Neuronal stem cell (in vitro differentiated cells): ENCODE results near the gene RNF213.
"Not testable (repeated sequence)": the region's sequence is repeated elsewhere in the genome, so short reads cannot be mapped to it uniquely, and the experiment has no call there.

Source experiments
- DNase-seq: peaks from one replicate; pipeline ENCODE4 v3.0.0-alpha.2; 2013; ENCODE audit warnings: low spot score
- H2AFZ ChIP-seq: one replicate; pipeline ENCODE4 v1.6.1; 2013; ENCODE audit warnings: mild to moderate bottlenecking, low read length, inconsistent platforms
- H2AK5ac ChIP-seq: 2 replicates; pipeline ENCODE4 v1.6.1; 2013; ENCODE audit warnings: low read depth, mild to moderate bottlenecking, inconsistent platforms, low read length, moderate library complexity, mixed read lengths
- H2BK120ac ChIP-seq: 2 replicates; pipeline ENCODE4 v1.6.1; 2013; ENCODE audit warnings: low read depth, mild to moderate bottlenecking, inconsistent platforms, low read length, moderate library complexity, mixed read lengths
- H2BK12ac ChIP-seq: one replicate; pipeline ENCODE4 v1.6.1; 2013; ENCODE audit warnings: low read length, inconsistent platforms
- H2BK15ac ChIP-seq: 2 replicates; pipeline ENCODE4 v1.6.1; 2013; ENCODE audit warnings: mild to moderate bottlenecking, low read length, inconsistent platforms, mixed read lengths
- H2BK5ac ChIP-seq: one replicate; pipeline ENCODE4 v1.6.1; 2013; ENCODE audit warnings: inconsistent platforms, mild to moderate bottlenecking, low read length, moderate library complexity
- H3K14ac ChIP-seq: one replicate; pipeline ENCODE4 v1.6.1; 2013; ENCODE audit warnings: low read length, inconsistent platforms
- H3K18ac ChIP-seq: 2 replicates; pipeline ENCODE4 v1.6.1; 2013; ENCODE audit warnings: low read length, inconsistent platforms
- H3K23ac ChIP-seq: 2 replicates; pipeline ENCODE4 v1.6.1; 2013; ENCODE audit warnings: low read depth, mild to moderate bottlenecking, mixed read lengths, low read length, inconsistent platforms; ENCODE audit not compliant: poor library complexity
- H3K27ac ChIP-seq: replicated peaks from 3 replicates; pipeline ENCODE4 v1.5.1; 2013; ENCODE audit warnings: low read length, inconsistent platforms
- H3K27me3 ChIP-seq, 3 experiments: 2 replicates each; pipeline ENCODE4 v1.6.1; 2013; ENCODE audit warnings: low read length in 3 of 3, mild to moderate bottlenecking in 2 of 3, inconsistent platforms in 1 of 3, low read depth in 1 of 3, mixed read lengths in 1 of 3, moderate library complexity in 1 of 3; ENCODE audit not compliant: control insufficient read depth in 3 of 3, insufficient read depth in 3 of 3
- H3K36me3 ChIP-seq, 2 donors: replicated peaks in 1 of 2; 2 replicates each; pipeline ENCODE4 v1.6.1; 2013; ENCODE audit warnings: low read length in 2 of 2; ENCODE audit not compliant: control insufficient read depth in 2 of 2, insufficient read depth in 2 of 2
- H3K4ac ChIP-seq: 2 replicates; pipeline ENCODE4 v1.6.1; 2013; ENCODE audit warnings: inconsistent platforms, mild to moderate bottlenecking, low read length, moderate library complexity
- H3K4me1 ChIP-seq, 2 donors: 1 replicate in 1 of 2; 2 replicates in 1 of 2; pipeline ENCODE4 v1.6.1; 2013; ENCODE audit warnings: low read length in 2 of 2, low read depth in 1 of 2; ENCODE audit not compliant: control insufficient read depth in 2 of 2, insufficient read depth in 1 of 2
- H3K4me2 ChIP-seq: one replicate; pipeline ENCODE4 v1.6.1; 2013; ENCODE audit warnings: mild to moderate bottlenecking, low read length, inconsistent platforms; ENCODE audit not compliant: insufficient read depth, poor library complexity, severe bottlenecking
- H3K4me3 ChIP-seq, 2 donors: 2 replicates each; pipeline ENCODE4 v1.5.1; 2013; ENCODE audit warnings: low read length in 2 of 2, mild to moderate bottlenecking in 2 of 2, inconsistent platforms in 1 of 2, moderate library complexity in 1 of 2
- H3K79me1 ChIP-seq: one replicate; pipeline ENCODE4 v1.6.1; 2013; ENCODE audit warnings: low read depth, mild to moderate bottlenecking, inconsistent platforms, low read length, moderate library complexity
- H3K9ac ChIP-seq: one replicate; pipeline ENCODE4 v1.6.1; 2013; ENCODE audit warnings: mild to moderate bottlenecking, low read depth, low read length, inconsistent platforms; ENCODE audit not compliant: poor library complexity
- H3K9me3 ChIP-seq, 2 donors: replicated peaks in 1 of 2; 2 replicates each; pipeline versions ENCODE3 to v1.6.1; 2013; ENCODE audit warnings: low read length in 2 of 2, mild to moderate bottlenecking in 2 of 2, inconsistent platforms in 1 of 2, low read depth in 1 of 2, mixed read lengths in 1 of 2, moderate library complexity in 1 of 2; ENCODE audit not compliant: control insufficient read depth in 2 of 2, insufficient read depth in 1 of 2
- H4K8ac ChIP-seq: one replicate; pipeline ENCODE4 v1.6.1; 2013; ENCODE audit warnings: low read depth, mild to moderate bottlenecking, inconsistent platforms, low read length, moderate library complexity
- H4K91ac ChIP-seq: one replicate; pipeline ENCODE4 v1.6.1; 2013; ENCODE audit warnings: low read length, low read depth, mild to moderate bottlenecking, inconsistent platforms; ENCODE audit not compliant: poor library complexity
- WGBS, 2 donors: extraction: QIAGEN DNeasy Blood & Tissue Kit; methylation state at CpG; one replicate each; pipeline ENCODE4 v1.1.7; 2013; ENCODE audit warnings: missing lambda C conversion rate in 2 of 2, mixed read lengths in 1 of 2; ENCODE audit not compliant: insufficient read length in 2 of 2, insufficient replicate concordance in 1 of 2; ENCODE audit errors: extremely low coverage in 2 of 2; 5-methylcytosine and 5-hydroxymethylcytosine counted together

RNF213 gene

GRCh38 chr17:80410441-80411087 is 149.9 kb downstream of the RNF213 start:
- H3K4me2 ChIP-seq, H2BK5ac ChIP-seq, H3K36me3 ChIP-seq, H3K18ac ChIP-seq, H3K9me3 ChIP-seq, H2AK5ac ChIP-seq, H3K14ac ChIP-seq, H2AFZ ChIP-seq, H2BK15ac ChIP-seq, H3K9ac ChIP-seq, H4K8ac ChIP-seq, H2BK120ac ChIP-seq, H3K23ac ChIP-seq, H3K4ac ChIP-seq, H2BK12ac ChIP-seq, H3K4me1 ChIP-seq, H3K79me1 ChIP-seq, DNase-seq, H3K4me3 ChIP-seq, H4K91ac ChIP-seq, H3K27ac ChIP-seq: not testable (repeated sequence)
- H3K27me3 ChIP-seq: peaks cover 0 to 12% (median 0%) of the 10 kb centered on the region in 3 experiments
- whole genome bisulfite sequencing, 2 donors: no CpG with 5 or more reads among the region's 16 CpGs

GRCh38 chr17:80413771-80414507 is 153.3 kb downstream of the RNF213 start:
- no peak overlapping the region for H4K8ac ChIP-seq
- H3K36me3 ChIP-seq: peaks cover 13 to 20% of the 10 kb centered on the region in 2 donors
- no peak for DNase-seq
- H3K14ac ChIP-seq: no peak overlapping the region
- peaks cover 0 to 12% (median 0%) of the 10 kb centered on the region in 3 experiments for H3K27me3 ChIP-seq
- H2AK5ac ChIP-seq: no peak overlapping the region
- H2BK5ac ChIP-seq: no peak overlapping the region
- peaks cover 7% of the 10 kb centered on the region for H3K79me1 ChIP-seq
- no peak overlapping the region for H3K4ac ChIP-seq
- H3K9ac ChIP-seq: no peak overlapping the region
- H3K27ac ChIP-seq: no peak overlapping the region
- H3K4me3 ChIP-seq: peak overlapping the region in 1 of 2 donors; percentile 87
- peaks cover 4 to 7% of the 10 kb centered on the region in 2 donors for H3K4me1 ChIP-seq
- H3K18ac ChIP-seq: no peak overlapping the region
- peak overlapping the region; percentile 99 for H3K4me2 ChIP-seq
- no peak overlapping the region for H4K91ac ChIP-seq
- no peak overlapping the region for H2BK15ac ChIP-seq
- H3K9me3 ChIP-seq: no peaks in the 10 kb centered on the region
- WGBS, 2 donors: no CpG with 5 or more reads among the region's 26 CpGs
- peak overlapping the region; percentile 100 for H2AFZ ChIP-seq
- H2BK120ac ChIP-seq: no peak overlapping the region
- H3K23ac ChIP-seq: no peak overlapping the region
- no peak overlapping the region for H2BK12ac ChIP-seq

- H2BK5ac ChIP-seq: no peak overlapping the region
- H2BK120ac ChIP-seq: no peak overlapping the region
- no CpG with 5 or more reads among the region's 15 CpGs for WGBS, 2 donors
- H2BK15ac ChIP-seq: no peak overlapping the region
- H3K4me2 ChIP-seq: peak overlapping the region; percentile 99
- no peak overlapping the region for H2AK5ac ChIP-seq
- no peak overlapping the region for H4K91ac ChIP-seq
- peak overlapping the region; percentile 87 to 98 for H3K4me3 ChIP-seq
- no peaks in the 10 kb centered on the region for H3K9me3 ChIP-seq
- H3K79me1 ChIP-seq: peaks cover 7% of the 10 kb centered on the region
- no peak overlapping the region for H3K14ac ChIP-seq
- H3K23ac ChIP-seq: peak overlapping the region; percentile 66
- H3K18ac ChIP-seq: no peak overlapping the region
- H3K36me3 ChIP-seq: peaks cover 15 to 24% of the 10 kb centered on the region in 2 donors
- peaks cover 0 to 12% (median 0%) of the 10 kb centered on the region in 3 experiments for H3K27me3 ChIP-seq
- no peak overlapping the region for H4K8ac ChIP-seq
- no peak overlapping the region for H2BK12ac ChIP-seq
- no peak overlapping the region for H3K27ac ChIP-seq
- DNase-seq: no peak
- H3K4ac ChIP-seq: no peak overlapping the region
- peaks cover 4 to 7% of the 10 kb centered on the region in 2 donors for H3K4me1 ChIP-seq
- H2AFZ ChIP-seq: peak overlapping the region; percentile 100
- peak overlapping the region; percentile 96 for H3K9ac ChIP-seq
These were observed 153.8 kb downstream of the RNF213 start for GRCh38 chr17:80414508-80414802.
